Skeletal muscle cell (primary cell): ENCODE data around the gene TIGD6.
"Not testable (repeated sequence)": the region's sequence is repeated elsewhere in the genome, so short reads cannot be mapped to it uniquely, and the experiment has no call there.

ENCODE experiments used
- DNase-seq: peaks from one replicate; pipeline ENCODE4 v3.0.0-alpha.2; 2010; ENCODE audit warnings: low read depth
- H3K4me3 ChIP-seq: 2 replicates; pipeline ENCODE4 v1.5.1; 2011; ENCODE audit warnings: low read depth, mild to moderate bottlenecking, control low read depth, low read length, moderate library complexity

The TIGD6 gene

GRCh38 chr5:150000256-150000989, at the start of gene TIGD6, which contains the start of gene HMGXB3:
Gene TIGD6, minus strand, starts transcription at chr5:150000654. Its CDS starts 4,306 bp downstream, at chr5:149996348.
Gene HMGXB3, plus strand, starts transcription at chr5:150000739. Its CDS starts 4,114 bp downstream, at chr5:150004853.
- DNase-seq = peak; percentile 87

GRCh38 chr5:150046031-150046430, 45.6 kb upstream of the TIGD6 start:
- H3K4me3 ChIP-seq = no peak overlapping the region

More at GRCh38 chr5:150000256-150000989, at the start of gene TIGD6, which contains the start of gene HMGXB3:
- H3K4me3 ChIP-seq = peak within 1 kb of the TSS; percentile 96

DNA sequence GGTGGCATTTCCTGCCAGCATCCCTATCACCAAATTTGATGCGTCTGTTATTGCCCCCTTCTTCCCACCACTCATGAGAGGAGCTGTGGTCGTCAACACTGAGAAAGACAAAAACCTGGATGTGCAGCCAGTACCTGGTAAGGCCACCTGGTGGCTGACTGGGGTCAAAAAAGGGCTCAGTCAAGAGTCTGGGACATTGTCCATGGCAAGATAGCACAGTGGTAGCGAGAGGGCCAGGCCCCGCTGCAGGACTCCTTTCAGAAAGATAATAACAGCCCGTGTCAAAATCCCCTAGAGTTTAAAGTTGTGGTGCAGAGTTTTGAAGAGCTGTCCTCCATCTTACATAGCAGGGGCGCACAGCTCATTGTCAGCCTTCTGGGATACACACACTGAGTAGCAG, 45.1 kb upstream of the TIGD6 start:
- no peak for DNase-seq
- H3K4me3 ChIP-seq = no peak overlapping the region

More at GRCh38 chr5:150046031-150046430, 45.6 kb upstream of the TIGD6 start:
- DNase-seq = no peak

DNA sequence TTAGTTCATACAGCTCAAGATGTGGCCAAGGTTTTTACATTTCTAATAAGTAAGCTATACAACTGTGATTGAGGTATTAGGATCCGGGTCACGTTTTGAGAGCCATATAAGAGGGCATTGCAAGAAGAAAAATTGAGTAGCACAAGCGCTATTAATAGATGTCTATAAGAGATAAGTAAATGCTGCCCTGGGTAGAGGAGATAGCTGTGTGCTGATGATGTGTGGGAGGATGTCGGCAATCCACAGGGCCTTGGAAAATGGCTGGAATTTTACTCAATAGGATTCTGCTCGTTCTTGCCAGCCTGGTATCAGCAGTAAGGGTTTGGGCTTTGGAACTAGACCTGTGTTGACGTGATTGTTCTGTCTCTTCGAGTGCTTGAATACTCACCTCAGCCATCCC, 44.3 kb upstream of the TIGD6 start:
- DNase-seq = no peak
- H3K4me3 ChIP-seq = no peak overlapping the region

DNA sequence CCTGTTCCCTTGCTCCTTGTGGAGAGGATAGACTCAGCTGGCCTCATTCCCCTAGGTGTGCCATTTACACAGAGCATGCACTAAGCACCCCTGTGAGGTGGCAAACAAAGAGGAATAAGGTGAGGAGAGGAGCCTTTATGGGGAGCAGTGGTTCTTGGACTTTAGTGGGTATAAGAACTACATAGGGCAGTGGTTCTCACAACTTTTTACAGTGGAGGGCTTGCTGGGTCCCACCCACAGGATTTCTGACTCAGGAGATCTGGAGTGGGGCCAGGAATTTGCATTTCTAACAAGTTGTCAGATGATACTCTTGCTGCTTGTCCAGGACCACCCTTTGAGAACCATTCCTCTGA, 43.9 kb upstream of the TIGD6 start:
- H3K4me3 ChIP-seq = no peak overlapping the region
- peak; percentile 69 for DNase-seq

GRCh38 chr5:150043657-150044328, 43.3 kb upstream of the TIGD6 start:
- no peak overlapping the region for H3K4me3 ChIP-seq
- no peak for DNase-seq

DNA sequence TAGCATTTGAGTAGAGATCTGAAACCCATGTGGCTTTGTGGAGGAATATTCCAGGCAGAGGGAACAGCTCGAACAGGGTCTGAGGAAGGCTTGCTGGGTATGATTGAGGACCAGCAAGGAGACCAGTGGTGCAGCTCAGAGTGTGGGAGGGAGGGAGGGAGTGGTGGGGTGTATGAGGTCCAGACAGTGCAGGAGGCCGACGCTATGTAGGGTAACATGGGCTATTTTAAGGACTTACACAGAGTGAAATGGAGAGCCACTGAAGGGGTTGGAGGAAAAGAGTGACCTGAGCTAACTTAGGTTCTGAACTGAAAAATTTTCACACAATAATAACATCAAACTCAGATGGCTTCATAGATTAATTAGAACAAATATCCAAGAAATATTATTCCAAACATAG, 42.0 kb upstream of the TIGD6 start:
- no peak overlapping the region for H3K4me3 ChIP-seq
- DNase-seq = no peak

DNA sequence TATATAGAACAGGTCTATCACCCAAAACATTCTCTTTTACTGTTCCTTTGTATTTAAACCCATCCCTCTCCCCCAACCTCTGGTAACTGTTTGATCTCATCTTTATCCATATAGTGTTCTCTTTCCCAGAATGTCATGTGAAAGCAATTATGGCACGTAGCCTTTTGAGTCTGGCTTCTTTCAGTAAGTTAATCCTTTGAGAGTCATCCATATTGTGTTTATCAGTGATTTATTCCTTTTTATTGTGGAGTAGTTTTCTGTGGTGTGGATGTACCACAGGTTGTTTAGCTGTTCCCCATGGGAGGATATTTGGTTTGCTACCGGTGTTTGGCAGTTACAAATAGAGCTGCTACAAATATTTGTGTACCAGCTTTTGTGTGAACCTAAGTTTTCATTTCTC, 38.1 kb upstream of the TIGD6 start:
- no peak for DNase-seq
- H3K4me3 ChIP-seq = no peak overlapping the region

DNA sequence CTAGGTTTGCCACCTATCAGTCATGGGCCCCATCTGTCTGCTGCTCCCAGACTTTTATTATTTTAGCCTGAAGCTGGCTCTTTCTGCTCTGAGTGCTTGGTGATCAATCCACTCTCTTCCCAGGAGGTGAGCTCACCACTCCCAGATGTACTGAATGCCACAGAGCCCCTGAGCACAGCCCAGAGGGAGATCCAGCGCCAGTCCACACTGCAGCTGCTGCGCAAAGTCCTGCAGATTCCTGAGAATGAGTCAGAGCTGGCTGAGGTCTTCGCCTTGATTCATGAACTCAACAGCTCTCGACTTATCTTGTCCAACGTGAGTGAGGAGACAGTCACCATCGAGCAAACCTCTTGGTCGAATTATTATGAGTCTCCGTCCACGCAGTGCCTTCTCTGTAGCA, 36.1 kb upstream of the TIGD6 start:
- no peak overlapping the region for H3K4me3 ChIP-seq
- DNase-seq = peak; percentile 97

- no peak for DNase-seq
- H3K4me3 ChIP-seq = no peak overlapping the region
Observed at GRCh38 chr5:150035139-150035895, 34.9 kb upstream of the TIGD6 start.

DNA sequence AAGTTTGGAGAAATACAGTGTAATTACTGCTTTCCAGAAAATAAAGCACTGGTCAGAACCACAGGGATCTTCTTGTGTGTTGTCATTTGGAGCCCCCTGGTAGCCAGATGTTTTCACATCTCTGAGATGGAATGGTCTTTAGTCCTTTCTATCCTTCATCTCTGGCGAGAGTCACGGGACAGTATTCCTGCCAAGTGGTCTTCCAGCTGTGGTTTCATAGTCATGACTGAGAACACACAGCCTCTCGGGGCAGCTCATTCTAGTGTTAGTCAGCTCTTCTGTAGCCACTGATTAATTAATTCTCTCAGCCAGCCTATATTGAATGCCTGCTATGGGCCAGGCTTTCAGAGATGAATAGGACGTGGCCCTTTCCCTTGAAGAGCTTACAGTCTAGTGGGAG, 34.2 kb upstream of the TIGD6 start:
- H3K4me3 ChIP-seq = no peak overlapping the region
- peak; percentile 81 for DNase-seq

DNA sequence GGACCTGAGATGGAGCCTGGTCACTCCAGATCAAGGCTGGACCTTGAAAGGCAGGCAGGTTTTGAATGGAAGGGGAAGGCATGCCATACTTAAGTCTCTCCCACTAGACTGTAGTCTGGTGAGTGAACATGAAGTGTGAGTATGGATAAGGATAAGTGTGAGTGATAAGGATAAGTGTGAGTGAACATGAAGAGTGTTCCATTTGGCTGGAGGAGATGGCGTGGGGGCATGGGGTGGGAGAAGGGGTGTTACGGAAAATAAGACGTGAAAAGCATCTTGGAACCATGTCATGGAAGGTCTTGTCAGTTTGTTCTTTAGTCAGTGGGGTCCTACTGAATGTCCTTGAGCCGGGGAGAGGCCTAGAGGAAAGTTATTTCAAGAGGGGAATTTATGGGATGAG, 32.9 kb upstream of the TIGD6 start:
- no peak for DNase-seq
- H3K4me3 ChIP-seq = no peak overlapping the region

GRCh38 chr5:150028047-150028446, 27.6 kb upstream of the TIGD6 start:
- not testable (repeated sequence) for DNase-seq, H3K4me3 ChIP-seq

- DNase-seq = no peak
- H3K4me3 ChIP-seq = no peak overlapping the region
Observed at GRCh38 chr5:150026682-150027172, 26.3 kb upstream of the TIGD6 start.

DNA sequence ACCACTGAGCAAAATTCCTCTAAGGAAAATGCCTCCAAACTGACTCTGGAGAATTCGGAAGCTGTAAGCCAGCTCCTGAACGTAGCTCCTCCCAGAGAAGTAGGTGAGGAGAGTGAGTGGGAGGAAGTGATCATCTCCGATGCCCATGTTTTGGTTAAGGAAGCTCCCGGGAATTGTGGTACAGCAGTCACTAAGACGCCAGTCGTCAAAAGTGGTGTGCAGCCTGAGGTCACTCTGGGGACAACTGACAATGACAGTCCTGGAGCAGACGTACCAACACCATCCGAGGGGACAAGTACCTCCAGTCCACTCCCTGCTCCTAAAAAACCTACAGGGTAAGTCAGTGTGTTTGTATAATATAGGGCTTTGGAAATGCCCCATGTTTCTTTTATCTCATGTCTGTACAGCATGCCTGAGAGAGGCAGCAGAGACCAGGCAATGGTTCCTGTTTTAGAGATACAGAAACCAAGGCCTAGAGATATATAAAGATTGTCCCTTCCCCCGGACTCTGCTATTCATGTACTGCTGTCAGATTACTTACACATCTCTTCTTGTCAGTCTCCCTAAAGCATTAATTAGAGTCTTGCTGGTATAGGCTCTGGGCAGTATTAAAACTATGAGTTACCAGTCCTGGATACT, 24.0 kb upstream of the TIGD6 start:
- no peak for DNase-seq
- H3K4me3 ChIP-seq = no peak overlapping the region

DNA sequence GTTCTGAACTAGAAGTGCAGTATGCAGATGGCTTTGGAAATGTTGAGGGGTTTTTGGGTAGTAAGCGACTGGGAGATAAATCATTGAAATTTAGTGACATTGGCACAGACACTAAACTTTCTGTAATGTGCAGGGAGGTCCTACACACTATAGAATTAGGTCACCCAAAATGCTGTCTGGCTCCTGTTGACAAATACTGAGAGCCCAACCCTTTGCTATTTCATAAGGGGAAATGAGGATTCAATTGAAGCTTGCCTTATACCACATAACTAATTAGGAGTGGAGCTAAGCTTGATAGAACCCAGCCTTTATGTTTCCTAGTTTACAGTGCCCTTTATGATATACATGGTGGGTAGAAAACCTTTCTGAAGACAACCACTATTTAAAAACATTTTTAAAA, 22.7 kb upstream of the TIGD6 start:
- no peak for DNase-seq
- H3K4me3 ChIP-seq = no peak overlapping the region

GRCh38 chr5:150022681-150023080, 22.2 kb upstream of the TIGD6 start:
- DNase-seq = no peak
- H3K4me3 ChIP-seq = no peak overlapping the region

DNA sequence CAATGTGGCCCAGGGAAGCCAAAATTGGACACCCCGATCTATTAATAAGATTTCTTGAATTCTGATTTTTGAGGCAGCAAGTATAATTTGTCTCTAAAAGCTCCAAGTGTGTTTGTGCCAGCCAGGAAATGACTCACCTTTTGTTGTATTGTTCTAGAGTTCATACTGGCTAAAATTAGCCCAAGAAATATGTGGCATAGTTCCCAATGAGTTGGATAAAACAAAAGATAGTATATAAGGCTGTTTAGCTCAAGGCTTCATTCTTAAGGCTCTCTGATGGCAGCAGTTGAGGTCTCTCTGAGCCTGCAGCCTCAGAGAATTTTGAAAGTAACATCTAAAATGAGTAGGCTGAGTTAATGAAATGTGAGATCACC, 21.7 kb upstream of the TIGD6 start:
- H3K4me3 ChIP-seq = no peak overlapping the region

GRCh38 chr5:150021491-150022157, 21.2 kb upstream of the TIGD6 start:
- H3K4me3 ChIP-seq = no peak overlapping the region
- no peak for DNase-seq

More for the DNA sequence above, 21.7 kb upstream of the TIGD6 start:
- peak; percentile 72 for DNase-seq
